ENCODE results near the gene CASK.

CASK gene

GRCh38 chrX:41913476-41913875, 9.9 kb downstream of the CASK start:
- no peak for DNase-seq (ENCODE audit: low read depth in 2 of 2)

- no peak for DNase-seq (ENCODE audit: low read depth in 2 of 2)
Observed at GRCh38 chrX:41912923-41913322, 10.4 kb downstream of the CASK start.

- no peak for DNase-seq (ENCODE audit: low read depth in 2 of 2)
Observed at GRCh38 chrX:41909068-41909467, 14.3 kb downstream of the CASK start.

GRCh38 chrX:41906515-41907187, 16.7 kb downstream of the CASK start:
- no peak for DNase-seq (ENCODE audit: low read depth in 2 of 2)

- DNase-seq (ENCODE audit: low read depth in 2 of 2) = no peak
Observed at GRCh38 chrX:41903544-41903943, 19.8 kb downstream of the CASK start.

- DNase-seq (ENCODE audit: low read depth in 2 of 2) = no peak
Observed at GRCh38 chrX:41900321-41900720, 23.0 kb downstream of the CASK start.

GRCh38 chrX:41895826-41896225, 27.5 kb downstream of the CASK start:
- no peak for DNase-seq (ENCODE audit: low read depth in 2 of 2)

- no peak for DNase-seq (ENCODE audit: low read depth in 2 of 2)
Observed at GRCh38 chrX:41890026-41890423, 33.3 kb downstream of the CASK start.

GRCh38 chrX:41889317-41890025, 33.9 kb downstream of the CASK start:
- DNase-seq (ENCODE audit: low read depth in 2 of 2) = no peak

- no peak for DNase-seq (ENCODE audit: low read depth in 2 of 2)
Observed at GRCh38 chrX:41887691-41888090, 35.7 kb downstream of the CASK start.

GRCh38 chrX:41885724-41886123, 37.6 kb downstream of the CASK start:
- DNase-seq (ENCODE audit: low read depth in 2 of 2) = no peak

GRCh38 chrX:41881166-41881565, 42.2 kb downstream of the CASK start:
- no peak for DNase-seq (ENCODE audit: low read depth in 2 of 2)

- DNase-seq (ENCODE audit: low read depth in 2 of 2) = no peak
Observed at GRCh38 chrX:41877167-41877566, 46.2 kb downstream of the CASK start.

- no peak for DNase-seq (ENCODE audit: low read depth in 2 of 2)
Observed at GRCh38 chrX:41875142-41875541, 48.2 kb downstream of the CASK start.

GRCh38 chrX:41870719-41871151, 52.6 kb downstream of the CASK start:
- DNase-seq (ENCODE audit: low read depth in 2 of 2) = no peak

- DNase-seq (ENCODE audit: low read depth in 2 of 2) = no peak
Observed at GRCh38 chrX:41868392-41868977, 54.9 kb downstream of the CASK start.

GRCh38 chrX:41863343-41864203, 59.8 kb downstream of the CASK start:
- no peak for DNase-seq (ENCODE audit: low read depth in 2 of 2)

GRCh38 chrX:41862562-41863184, 60.7 kb downstream of the CASK start:
- DNase-seq (ENCODE audit: low read depth in 2 of 2) = no peak

GRCh38 chrX:41858161-41858775, 65.1 kb downstream of the CASK start:
- no peak for DNase-seq (ENCODE audit: low read depth in 2 of 2)

GRCh38 chrX:41857670-41858069, 65.7 kb downstream of the CASK start:
- DNase-seq (ENCODE audit: low read depth in 2 of 2) = no peak

GRCh38 chrX:41846714-41847113, 76.6 kb downstream of the CASK start:
- DNase-seq (ENCODE audit: low read depth in 2 of 2) = no peak

Data from stimulated activated CD8-positive, alpha-beta memory T cell treated with anti-CD3 and anti-CD28 coated beads, Interleukin-15, amount 100 ng/mL, for 4 hours (primary cell).